Activated T-cell treated with anti-CD3 and anti-CD28 coated beads, Interleukin-2, amount 50 U/mL, for 72 hours (primary cell): ENCODE results near the gene ADAMTS10. TPM values are rescaled to one million over a fixed set of nuclear protein-coding genes. Genes with fewer than 3 reads are reported as not detected.

Source experiments
- ATAC-seq, 2 donors: fragments of 150-1000 bp; cut with Tn5 transposase; replicated peaks in 1 of 2; 2 replicates each; pipeline ENCODE4 v1.10.0; 2021; ENCODE audit warnings: moderate library complexity in 2 of 2, mild to moderate bottlenecking in 1 of 2
- DNase-seq, 2 donors: peaks; one replicate each; pipeline ENCODE4 v3.0.0; 2021 to 2022; ENCODE audit warnings: mixed read lengths in 1 of 2
- H3K27ac Mint-ChIP-seq: one replicate; pipeline ENCODE4 v1.8.0; 2022; ENCODE audit warnings: mild to moderate bottlenecking, moderate library complexity, mixed read lengths
- H3K27me3 Mint-ChIP-seq: one replicate; pipeline ENCODE4 v1.8.0; 2022; ENCODE audit warnings: low read depth, mixed read lengths
- H3K36me3 Mint-ChIP-seq, 2 donors: one replicate each; pipeline ENCODE4 v1.8.0; 2022; ENCODE audit warnings: mixed read lengths in 2 of 2, mild to moderate bottlenecking in 1 of 2; ENCODE audit not compliant: insufficient read depth in 2 of 2
- H3K4me1 Mint-ChIP-seq: one replicate; pipeline ENCODE4 v1.8.0; 2022; ENCODE audit warnings: low read depth, mixed read lengths
- H3K4me3 Mint-ChIP-seq, 2 donors: one replicate each; pipeline ENCODE4 v1.8.0; 2022; ENCODE audit warnings: mild to moderate bottlenecking in 2 of 2, mixed read lengths in 2 of 2, moderate library complexity in 2 of 2
- H3K9me3 Mint-ChIP-seq, 2 donors: one replicate each; pipeline ENCODE4 v1.8.0; 2022; ENCODE audit warnings: mixed read lengths in 2 of 2
- total RNA-seq, 2 donors: library from RNA; stranded (reverse); gene quantifications; one replicate each; pipeline ENCODE4 v1.2.3, GENCODE V29; 2022

The ADAMTS10 gene
- total RNA-seq, 2 donors from 2014 or later, result 7.3 to 9.6 TPM

GRCh38 chr19:8601796-8602195, 8.7 kb downstream of the ADAMTS10 start:
- H3K27me3 Mint-ChIP-seq, result no peaks in the 10 kb centered on the region
- H3K4me3 Mint-ChIP-seq, result no peak overlapping the region
- H3K36me3 Mint-ChIP-seq, result peaks cover 1 to 7% of the 10 kb centered on the region in 2 donors
- no peaks in the 10 kb centered on the region for H3K4me1 Mint-ChIP-seq
- no peak overlapping the region for H3K27ac Mint-ChIP-seq
- ATAC-seq (no peak), DNase-seq (no peak)
- H3K9me3 Mint-ChIP-seq, result no peaks in the 10 kb centered on the region

DNA sequence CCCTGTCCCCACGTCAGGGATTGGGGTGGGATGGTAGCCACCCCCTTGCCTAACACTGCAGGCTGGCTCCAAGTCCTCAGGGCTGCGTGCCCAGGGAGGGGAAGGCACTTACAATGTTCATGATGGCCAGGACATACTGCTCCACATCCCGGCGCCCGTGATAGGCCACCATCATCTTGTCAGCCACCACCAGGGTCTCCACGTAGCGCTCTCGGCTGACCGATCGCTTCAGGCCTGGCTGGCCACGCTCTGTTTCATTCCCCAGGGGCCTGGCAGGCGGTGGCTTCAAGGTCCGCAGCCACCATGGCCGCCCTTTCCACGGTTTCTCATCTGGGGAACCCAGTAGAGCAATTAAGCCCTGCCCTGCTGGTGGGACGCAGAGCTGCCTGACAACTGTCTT, 9.7 kb downstream of the ADAMTS10 start:
- H3K36me3 Mint-ChIP-seq, result peaks cover 0 to 4% of the 10 kb centered on the region in 2 donors
- no peak for ATAC-seq

GRCh38 chr19:8600064-8600463, 10.5 kb downstream of the ADAMTS10 start:
- Mint-ChIP-seq H3K36me3 (peaks cover 0 to 7% of the 10 kb centered on the region in 2 donors), H3K27me3 (no peaks in the 10 kb centered on the region), H3K4me1 (no peaks in the 10 kb centered on the region), H3K27ac (no peak overlapping the region), H3K4me3 (no peak overlapping the region), H3K9me3 (no peaks in the 10 kb centered on the region)
- no peak for ATAC-seq
- DNase-seq, result no peak

More for the DNA sequence above, 9.7 kb downstream of the ADAMTS10 start:
- H3K27me3 Mint-ChIP-seq, result no peaks in the 10 kb centered on the region
- H3K4me3 Mint-ChIP-seq, result no peak overlapping the region
- no peaks in the 10 kb centered on the region for H3K9me3 Mint-ChIP-seq
- H3K4me1 Mint-ChIP-seq, result no peaks in the 10 kb centered on the region
- H3K27ac Mint-ChIP-seq, result no peak overlapping the region
- DNase-seq, result no peak

- DNase-seq, result no peak
- Mint-ChIP-seq H3K4me3 (no peak overlapping the region), H3K27ac (no peak overlapping the region), H3K27me3 (no peaks in the 10 kb centered on the region), H3K36me3 (peaks cover 7 to 9% of the 10 kb centered on the region in 2 donors), H3K9me3 (peaks cover 5 to 6% of the 10 kb centered on the region in 2 donors), H3K4me1 (peaks cover 11% of the 10 kb centered on the region)
- no peak for ATAC-seq
Observed at GRCh38 chr19:8596168-8596567, 14.3 kb downstream of the ADAMTS10 start.

- no peaks in the 10 kb centered on the region for H3K27me3 Mint-ChIP-seq
- no peak overlapping the region for H3K4me3 Mint-ChIP-seq
- no peak overlapping the region for H3K27ac Mint-ChIP-seq
- H3K9me3 Mint-ChIP-seq, result peaks cover 5 to 6% of the 10 kb centered on the region in 2 donors
- no peak for ATAC-seq
- DNase-seq, result no peak
- peaks cover 11% of the 10 kb centered on the region for H3K4me1 Mint-ChIP-seq
- peaks cover 7 to 9% of the 10 kb centered on the region in 2 donors for H3K36me3 Mint-ChIP-seq
Observed at GRCh38 chr19:8595651-8596050, 14.9 kb downstream of the ADAMTS10 start.

DNA sequence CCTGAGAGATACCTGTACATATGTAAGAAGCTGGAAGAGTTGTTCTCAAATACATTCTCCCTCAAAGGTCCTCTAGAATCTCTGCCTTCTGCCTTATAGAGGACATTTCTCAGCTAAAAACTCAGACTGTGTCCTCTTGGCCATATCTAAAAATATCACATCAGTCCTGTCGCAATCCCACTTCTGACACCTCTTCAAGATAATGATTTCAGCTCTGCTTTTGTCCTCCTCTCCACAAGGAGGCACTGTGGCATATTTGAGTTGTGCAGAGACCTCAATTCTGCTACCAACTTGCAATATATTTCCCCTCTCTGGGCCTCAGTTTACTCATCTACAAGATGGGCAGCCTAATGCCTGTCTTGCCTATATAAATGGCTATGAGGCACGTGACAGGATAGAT, 16.6 kb downstream of the ADAMTS10 start:
- H3K36me3 Mint-ChIP-seq, result peaks cover 7 to 9% of the 10 kb centered on the region in 2 donors
- H3K9me3 Mint-ChIP-seq, result peaks cover 5 to 6% of the 10 kb centered on the region in 2 donors
- H3K4me3 Mint-ChIP-seq, result peak overlapping the region; percentile 47 to 54
- ATAC-seq (no peak), DNase-seq (no peak)
- H3K4me1 Mint-ChIP-seq, result peaks cover 11% of the 10 kb centered on the region
- H3K27ac Mint-ChIP-seq, result no peak overlapping the region
- no peaks in the 10 kb centered on the region for H3K27me3 Mint-ChIP-seq

DNA sequence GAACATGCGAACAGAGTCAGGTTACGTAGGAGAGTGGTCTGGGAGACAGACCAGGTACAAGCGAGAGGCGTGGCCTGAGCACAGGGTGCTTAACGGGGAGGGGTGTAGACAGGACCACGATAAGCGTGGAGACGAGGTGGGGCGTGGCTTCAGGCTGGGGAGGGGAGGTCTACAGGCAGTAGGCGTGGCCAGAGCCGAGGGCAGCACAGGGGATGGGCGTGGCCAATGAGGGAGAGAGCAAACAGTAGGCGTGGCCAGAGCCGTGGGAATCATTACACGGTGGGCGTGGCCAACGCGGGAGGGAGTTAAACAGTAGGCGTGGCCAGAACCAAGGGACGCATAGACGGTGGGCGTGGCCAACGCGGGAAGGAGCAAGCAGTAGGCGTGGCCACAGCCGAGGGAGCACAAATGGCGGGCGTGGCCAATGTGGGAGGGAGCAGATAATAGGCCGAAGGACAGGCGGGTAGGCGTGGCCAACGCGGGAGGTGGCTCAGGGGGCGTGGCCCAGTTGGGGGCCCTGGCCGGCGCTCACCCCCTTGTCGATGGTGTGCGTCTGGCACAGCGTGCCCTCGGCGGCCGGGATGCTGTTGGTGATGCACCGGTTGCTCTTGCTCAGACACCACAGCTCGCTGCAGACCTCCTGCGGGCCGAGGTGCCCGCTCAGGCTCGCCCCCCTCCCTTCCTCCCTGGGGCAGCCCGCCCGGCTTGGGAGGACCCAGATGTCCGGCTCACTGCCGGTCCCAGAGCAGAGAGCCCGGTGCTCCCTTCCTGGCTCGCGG, 18.1 kb downstream of the ADAMTS10 start:
- ATAC-seq (peak; percentile 89 to 90), DNase-seq (peak; percentile 97 to 98)
- H3K4me3 Mint-ChIP-seq, result peak overlapping the region; percentile 72 to 82
- no peaks in the 10 kb centered on the region for H3K27me3 Mint-ChIP-seq
- peaks cover 5 to 6% of the 10 kb centered on the region in 2 donors for H3K9me3 Mint-ChIP-seq
- H3K27ac Mint-ChIP-seq, result no peak overlapping the region
- H3K4me1 Mint-ChIP-seq, result peaks cover 11% of the 10 kb centered on the region
- H3K36me3 Mint-ChIP-seq, result peaks cover 7 to 9% of the 10 kb centered on the region in 2 donors

DNA sequence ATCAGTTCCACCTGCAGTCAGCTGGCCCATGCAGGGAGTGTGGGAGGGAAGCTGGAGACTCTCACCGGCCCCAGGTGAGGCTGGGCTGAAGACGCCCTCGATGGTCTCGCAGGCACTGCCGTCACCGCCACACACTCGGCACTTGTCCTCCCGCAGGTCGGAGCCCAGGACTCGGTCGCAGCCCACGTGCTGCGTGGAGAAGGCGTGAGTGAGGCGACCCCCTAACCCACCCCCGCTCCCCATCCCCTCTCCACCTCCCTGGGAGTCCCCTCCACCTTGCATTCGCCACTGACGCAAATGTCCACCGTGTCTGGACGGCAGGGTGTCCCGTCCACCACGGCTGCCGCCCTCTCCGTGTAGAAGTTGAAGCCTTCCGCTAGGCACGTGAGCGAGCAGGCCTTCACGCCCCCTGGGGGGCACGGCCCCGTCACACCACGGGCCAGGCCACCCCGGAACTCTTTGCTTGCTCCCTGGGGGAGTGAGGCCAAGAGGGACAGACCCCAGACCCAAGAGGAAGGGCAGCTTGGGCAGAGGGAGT, 21.3 kb downstream of the ADAMTS10 start:
- DNase-seq (no peak), ATAC-seq (no peak)
- Mint-ChIP-seq H3K27me3 (no peaks in the 10 kb centered on the region), H3K4me3 (no peak overlapping the region), H3K9me3 (peaks cover 4 to 5% of the 10 kb centered on the region in 2 donors), H3K27ac (no peak overlapping the region), H3K4me1 (peaks cover 11% of the 10 kb centered on the region), H3K36me3 (peaks cover 7% of the 10 kb centered on the region in 2 donors)

DNA sequence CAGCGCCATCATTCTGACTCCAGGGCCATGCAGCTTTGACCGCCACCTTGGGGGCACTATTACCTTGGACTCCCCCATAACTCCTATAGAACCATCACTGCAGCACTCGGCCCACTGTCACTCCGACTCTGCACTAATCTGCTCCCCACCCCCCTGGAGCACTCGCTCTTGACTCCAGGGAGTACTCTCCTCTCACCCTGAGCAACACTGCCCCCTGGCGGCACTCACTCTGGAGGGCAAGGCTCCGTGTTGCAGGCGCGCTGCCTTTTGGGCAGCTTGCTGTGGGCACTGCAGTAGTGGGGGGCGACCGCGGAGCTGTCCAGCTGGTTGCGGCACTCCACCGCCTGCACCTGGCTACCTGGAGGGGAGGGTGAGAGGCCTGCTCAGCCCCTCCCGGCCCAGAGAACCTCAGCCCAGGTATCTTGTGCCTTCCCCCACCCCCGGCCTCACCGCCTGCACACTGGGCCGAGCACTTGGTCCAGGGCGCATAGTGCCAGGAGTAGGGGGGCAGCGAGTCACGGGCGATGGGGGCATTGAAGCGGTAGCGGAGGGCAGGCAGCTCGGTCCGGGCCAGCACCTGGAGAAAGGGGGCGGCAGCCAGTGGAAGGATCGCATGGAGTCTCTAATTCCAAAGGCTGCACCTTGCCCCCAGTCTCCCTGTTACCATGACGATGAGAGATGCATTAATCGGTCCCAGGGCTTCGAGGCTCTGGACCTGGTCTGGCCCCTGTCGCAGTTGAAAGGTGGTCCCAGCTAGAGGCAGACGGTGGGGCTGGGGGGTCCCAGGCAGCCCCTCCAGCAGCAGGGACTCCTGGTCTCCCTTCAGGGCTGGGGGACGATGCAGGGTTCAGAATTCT, 24.4 kb downstream of the ADAMTS10 start:
- ATAC-seq, result peak; percentile 24 to 53
- no peaks in the 10 kb centered on the region for H3K36me3 Mint-ChIP-seq

DNA sequence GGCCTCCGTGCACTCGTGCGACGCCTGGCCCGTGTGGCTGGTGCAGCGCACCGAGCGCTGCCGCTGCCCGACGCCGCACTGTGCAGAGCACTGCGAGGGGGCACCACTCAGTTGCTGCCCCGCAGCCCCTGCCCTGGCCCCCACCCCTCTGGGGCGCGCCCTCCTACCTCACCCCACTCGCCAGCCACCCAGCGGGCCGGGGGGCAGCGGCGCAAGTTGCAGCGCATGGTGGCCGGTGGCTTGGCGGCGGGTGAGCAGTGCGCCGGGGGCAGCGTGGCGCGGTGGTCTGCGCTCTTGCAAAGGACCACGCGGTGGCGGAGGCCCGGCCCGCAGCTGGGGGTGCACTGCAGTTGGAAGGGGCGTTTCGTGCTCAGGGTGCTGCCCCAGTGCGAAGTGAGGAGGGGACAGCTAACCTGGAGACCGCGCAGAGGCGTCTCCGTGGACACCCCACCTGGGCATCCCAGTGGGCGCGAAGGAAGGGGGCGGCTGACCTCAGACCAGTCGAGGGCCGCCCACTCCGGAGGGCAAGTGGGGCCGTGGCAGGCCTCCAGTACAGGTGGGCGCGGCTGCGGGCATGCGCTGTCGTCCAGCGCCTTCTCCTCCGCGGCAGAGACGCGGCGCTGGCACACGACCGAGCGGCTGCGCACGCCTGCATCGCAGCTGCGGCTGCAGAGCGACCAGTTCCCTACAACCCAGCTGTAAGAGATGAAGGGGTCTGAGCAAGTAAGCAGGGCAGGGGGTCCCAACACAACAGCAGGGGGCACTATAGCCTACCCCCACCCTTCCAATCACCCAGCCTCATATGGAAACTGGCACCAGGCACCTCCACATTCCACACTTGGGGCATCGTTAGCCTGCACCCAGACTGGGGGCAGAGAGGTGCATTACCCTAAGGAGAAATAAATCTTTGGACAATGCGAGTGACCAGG, 25.3 kb downstream of the ADAMTS10 start:
- ATAC-seq (no peak), DNase-seq (no peak)
- Mint-ChIP-seq H3K27me3 (no peaks in the 10 kb centered on the region), H3K27ac (no peak overlapping the region), H3K4me3 (no peak overlapping the region), H3K9me3 (no peaks in the 10 kb centered on the region), H3K4me1 (no peaks in the 10 kb centered on the region), H3K36me3 (no peaks in the 10 kb centered on the region)

More for the DNA sequence above, 24.4 kb downstream of the ADAMTS10 start:
- H3K27ac Mint-ChIP-seq, result no peak overlapping the region
- no peaks in the 10 kb centered on the region for H3K9me3 Mint-ChIP-seq
- H3K4me1 Mint-ChIP-seq, result no peaks in the 10 kb centered on the region
- peak; percentile 61 to 74 for DNase-seq
- H3K27me3 Mint-ChIP-seq, result no peaks in the 10 kb centered on the region
- no peak overlapping the region for H3K4me3 Mint-ChIP-seq

GRCh38 chr19:8580710-8581281, 29.7 kb downstream of the ADAMTS10 start:
- Mint-ChIP-seq H3K27me3 (peaks cover 6% of the 10 kb centered on the region), H3K36me3 (no peaks in the 10 kb centered on the region), H3K4me3 (no peak overlapping the region), H3K4me1 (peaks cover 29% of the 10 kb centered on the region), H3K27ac (no peak overlapping the region), H3K9me3 (no peaks in the 10 kb centered on the region)
- peak; percentile 86 to 92 for DNase-seq
- peak; percentile 58 to 70 for ATAC-seq

DNA sequence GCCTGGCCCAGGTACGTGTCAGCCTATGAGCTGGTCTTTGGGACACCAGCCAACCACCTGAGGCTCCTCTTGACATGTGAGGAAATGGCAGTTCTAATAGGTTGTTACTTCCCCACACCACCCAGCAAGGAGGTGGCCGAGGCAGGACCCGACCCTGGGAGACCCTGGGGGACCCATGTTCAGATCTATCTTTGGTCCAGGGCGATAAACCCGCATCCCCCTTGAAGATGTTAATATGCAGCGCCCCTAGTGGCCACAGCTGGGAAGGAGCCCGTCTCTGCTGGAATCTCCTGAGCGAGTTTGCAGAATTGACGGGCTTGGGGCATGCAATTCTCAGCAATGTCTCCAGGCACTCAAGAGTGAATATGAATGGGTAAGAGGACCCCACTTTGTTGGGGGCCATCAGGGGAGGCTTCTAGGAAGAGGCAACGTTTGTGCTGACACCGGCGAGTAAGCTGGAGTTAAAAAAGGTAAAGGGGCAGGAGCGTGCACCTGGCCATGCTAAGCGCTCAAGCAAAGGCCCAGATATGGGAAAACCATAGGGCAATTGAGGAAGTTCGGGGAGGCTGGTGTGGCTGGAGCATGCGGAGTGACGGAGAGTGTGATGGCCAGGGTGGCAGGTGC, 31.8 kb downstream of the ADAMTS10 start:
- H3K4me1 Mint-ChIP-seq, result peaks cover 48% of the 10 kb centered on the region
- peaks cover 0 to 1% of the 10 kb centered on the region in 2 donors for H3K36me3 Mint-ChIP-seq
- H3K27me3 Mint-ChIP-seq, result peaks cover 6% of the 10 kb centered on the region
- peak overlapping the region; percentile 38 to 48 for H3K4me3 Mint-ChIP-seq
- H3K9me3 Mint-ChIP-seq, result no peaks in the 10 kb centered on the region
- no peak overlapping the region for H3K27ac Mint-ChIP-seq
- peak; percentile 26 to 35 for ATAC-seq
- peak; percentile 80 to 84 for DNase-seq
